GM18858 (cell line): ENCODE results near the gene KCNJ6.

ENCODE experiments used
- ATAC-seq: cut with Tn5 transposase; IDR thresholded peaks from one replicate; pipeline ENCODE4 v1.9.1; 2021; ENCODE audit not compliant: unreplicated experiment

KCNJ6 gene

GRCh38 chr21:37821092-37821491, 95.2 kb downstream of the KCNJ6 start:
- no peak for ATAC-seq

GRCh38 chr21:37819372-37819771, 96.9 kb downstream of the KCNJ6 start:
- ATAC-seq = no peak

GRCh38 chr21:37817242-37817641, 99.0 kb downstream of the KCNJ6 start:
- no peak for ATAC-seq

- no peak for ATAC-seq
Measured at GRCh38 chr21:37815893-37816292, 100.4 kb downstream of the KCNJ6 start.

- ATAC-seq = no peak
Measured at GRCh38 chr21:37811711-37812110, 104.5 kb downstream of the KCNJ6 start.

- no peak for ATAC-seq
Measured at GRCh38 chr21:37808261-37808660, 108.0 kb downstream of the KCNJ6 start.

GRCh38 chr21:37805266-37805665, 111.0 kb downstream of the KCNJ6 start:
- ATAC-seq = no peak

- ATAC-seq = no peak
Measured at GRCh38 chr21:37804001-37804400, 112.3 kb downstream of the KCNJ6 start.

GRCh38 chr21:37803101-37803651, 113.1 kb downstream of the KCNJ6 start:
- ATAC-seq = no peak

- ATAC-seq = no peak
Measured at GRCh38 chr21:37800456-37801061, 115.7 kb downstream of the KCNJ6 start.

GRCh38 chr21:37800057-37800455, 116.2 kb downstream of the KCNJ6 start:
- no peak for ATAC-seq

GRCh38 chr21:37799211-37800056, 116.8 kb downstream of the KCNJ6 start:
- no peak for ATAC-seq

GRCh38 chr21:37797403-37797802, 118.9 kb downstream of the KCNJ6 start:
- ATAC-seq = no peak

GRCh38 chr21:37796011-37796410, 120.2 kb downstream of the KCNJ6 start:
- no peak for ATAC-seq

GRCh38 chr21:37793660-37794059, 122.6 kb downstream of the KCNJ6 start:
- ATAC-seq = no peak

- ATAC-seq = no peak
Measured at GRCh38 chr21:37792046-37792445, 124.2 kb downstream of the KCNJ6 start.

GRCh38 chr21:37790905-37791304, 125.4 kb downstream of the KCNJ6 start:
- ATAC-seq = no peak

- no peak for ATAC-seq
Measured at GRCh38 chr21:37788503-37788902, 127.8 kb downstream of the KCNJ6 start.

GRCh38 chr21:37787456-37787855, 128.8 kb downstream of the KCNJ6 start:
- no peak for ATAC-seq

GRCh38 chr21:37784591-37785318, 131.5 kb downstream of the KCNJ6 start:
- ATAC-seq = no peak

- ATAC-seq = no peak
Measured at GRCh38 chr21:37783016-37783415, 133.2 kb downstream of the KCNJ6 start.
